Hepatocyte (in vitro differentiated cells): ENCODE measurements around the gene ATP6V0D1.

ENCODE experiments used
- CTCF ChIP-seq: fragments of 200-600 bp; sonication (generic); IDR thresholded peaks from 2 replicates; pipeline ENCODE4 v1.5.1; 2016; ENCODE audit warnings: antibody characterized with exemption, mild to moderate bottlenecking; ENCODE audit not compliant: poor library complexity
- EZH2 ChIP-seq: fragments of 200-600 bp; sonication (generic); IDR thresholded peaks from 2 replicates; pipeline ENCODE4 v1.6.1; 2016; ENCODE audit warnings: antibody characterized with exemption, mild to moderate bottlenecking, borderline replicate concordance

GRCh38 chr16:67429053-67429798 is 51.7 kb downstream of the ATP6V0D1 start:
- TF ChIP-seq EZH2 (no peak), CTCF (no peak)
